ENCODE data around the gene ATP2B3.

Gene ATP2B3

DNA sequence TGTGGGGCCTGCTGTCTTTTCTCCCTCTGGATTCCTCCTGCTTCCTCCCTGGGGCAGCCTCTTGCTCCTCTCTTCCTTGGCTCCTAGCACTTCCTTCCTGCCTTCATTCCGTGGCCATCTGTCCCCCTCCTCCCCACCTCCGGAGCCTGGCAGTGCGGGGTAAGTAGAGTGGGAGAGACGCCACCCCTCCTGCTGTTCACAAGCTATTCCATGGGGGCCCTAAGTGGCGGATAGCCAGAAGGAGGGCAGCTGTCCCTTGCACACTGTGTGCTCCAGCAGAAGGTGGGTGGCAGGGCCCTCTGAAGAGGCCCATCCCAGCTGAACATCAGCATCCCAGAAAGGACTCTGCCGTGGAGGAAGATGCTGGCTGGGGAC, 54.1 kb downstream of the ATP2B3 start:
- no peak for DNase-seq (ENCODE audit: low read depth)

DNA sequence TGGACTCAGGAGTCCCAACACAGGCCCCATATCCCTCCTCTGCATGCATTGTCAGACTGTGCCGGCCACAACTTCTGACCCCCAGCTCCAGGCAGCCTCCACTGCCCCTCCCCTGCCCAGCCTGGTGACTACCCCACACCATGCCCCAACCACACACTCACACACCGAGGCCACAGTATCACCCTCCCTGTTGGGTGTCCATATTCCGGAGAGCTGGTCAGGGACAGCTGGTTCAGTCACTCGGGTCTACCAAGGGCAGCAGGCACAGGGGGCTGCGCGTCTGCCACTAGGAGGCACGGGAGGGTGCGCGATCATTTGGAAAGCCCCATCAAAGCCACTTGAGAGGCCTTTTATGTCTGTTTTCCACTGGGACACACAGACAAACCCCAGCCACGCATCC, 55.2 kb downstream of the ATP2B3 start:
- no peak for DNase-seq (ENCODE audit: low read depth)

DNA sequence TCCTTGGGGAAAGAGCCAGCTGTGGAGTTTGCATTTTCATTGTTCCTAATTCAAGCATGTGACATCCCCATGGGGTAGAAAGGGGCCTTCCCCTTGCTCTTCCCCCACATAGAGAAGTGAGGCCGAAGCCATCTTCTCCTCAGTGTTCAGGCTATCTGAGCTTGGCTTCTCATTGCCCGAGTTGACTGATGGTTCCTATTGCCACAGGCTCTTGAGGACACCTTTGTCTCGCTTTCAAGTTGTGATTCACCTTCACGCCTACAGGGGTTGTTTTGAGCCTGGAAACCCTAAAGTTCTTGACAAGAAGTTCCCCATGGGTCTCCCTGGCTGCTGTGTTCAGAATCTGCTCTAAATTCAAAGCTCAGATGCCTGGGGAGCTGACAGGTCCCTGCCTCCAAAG, 56.5 kb downstream of the ATP2B3 start:
- no peak for DNase-seq (ENCODE audit: low read depth)

DNA sequence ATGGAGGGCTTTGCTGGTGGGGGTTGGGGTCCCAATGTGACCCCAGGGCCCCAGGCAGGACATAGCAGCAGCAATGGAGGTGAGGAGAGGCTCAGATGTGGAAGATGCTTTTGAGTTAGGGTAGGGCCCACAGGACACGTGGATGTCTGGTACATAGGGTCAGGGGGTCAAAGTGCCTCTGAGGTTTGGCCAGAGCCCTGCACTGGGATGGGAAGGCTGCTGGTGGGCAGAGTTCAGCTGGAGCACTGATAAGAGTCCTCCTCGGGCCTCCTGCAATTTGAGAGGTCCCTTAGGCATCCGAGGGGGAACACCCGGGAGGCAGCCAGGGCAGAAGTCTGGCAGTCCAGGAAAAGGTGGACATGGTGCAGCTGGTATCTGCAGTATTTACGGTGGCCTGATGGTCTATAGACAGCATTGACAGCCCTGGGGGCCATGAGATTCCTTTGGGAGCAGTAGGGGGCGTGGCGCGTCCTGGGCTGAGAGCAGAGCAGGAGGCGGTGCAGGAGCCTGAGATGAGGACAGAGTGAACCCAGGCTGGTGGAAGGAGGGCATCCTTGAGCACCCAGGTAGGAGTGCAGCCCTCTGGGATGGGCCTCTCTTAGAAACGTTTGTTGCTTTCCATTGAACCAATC, 58.9 kb downstream of the ATP2B3 start:
- no peak for DNase-seq (ENCODE audit: low read depth)

DNA sequence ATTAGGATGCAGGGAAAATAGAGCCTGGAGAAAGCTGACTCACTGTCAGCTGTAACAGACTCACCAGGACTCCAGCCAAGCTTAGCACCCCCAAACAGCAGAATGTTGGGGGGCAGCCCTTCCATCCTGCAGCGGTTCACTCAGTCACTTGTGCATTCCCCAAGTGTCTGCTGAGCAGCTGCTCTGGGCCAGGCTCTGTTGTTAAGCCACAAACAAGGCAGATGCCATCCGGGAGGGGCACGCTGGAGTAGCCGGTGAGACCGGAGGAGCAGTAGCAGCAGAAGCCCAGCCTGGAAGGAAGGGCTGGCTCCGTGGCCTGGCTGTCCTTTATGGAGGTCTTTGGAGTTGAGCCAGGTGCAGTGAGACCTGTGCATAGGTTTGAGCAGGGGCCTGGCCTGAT, 59.5 kb downstream of the ATP2B3 start:
- no peak for DNase-seq (ENCODE audit: low read depth)

DNA sequence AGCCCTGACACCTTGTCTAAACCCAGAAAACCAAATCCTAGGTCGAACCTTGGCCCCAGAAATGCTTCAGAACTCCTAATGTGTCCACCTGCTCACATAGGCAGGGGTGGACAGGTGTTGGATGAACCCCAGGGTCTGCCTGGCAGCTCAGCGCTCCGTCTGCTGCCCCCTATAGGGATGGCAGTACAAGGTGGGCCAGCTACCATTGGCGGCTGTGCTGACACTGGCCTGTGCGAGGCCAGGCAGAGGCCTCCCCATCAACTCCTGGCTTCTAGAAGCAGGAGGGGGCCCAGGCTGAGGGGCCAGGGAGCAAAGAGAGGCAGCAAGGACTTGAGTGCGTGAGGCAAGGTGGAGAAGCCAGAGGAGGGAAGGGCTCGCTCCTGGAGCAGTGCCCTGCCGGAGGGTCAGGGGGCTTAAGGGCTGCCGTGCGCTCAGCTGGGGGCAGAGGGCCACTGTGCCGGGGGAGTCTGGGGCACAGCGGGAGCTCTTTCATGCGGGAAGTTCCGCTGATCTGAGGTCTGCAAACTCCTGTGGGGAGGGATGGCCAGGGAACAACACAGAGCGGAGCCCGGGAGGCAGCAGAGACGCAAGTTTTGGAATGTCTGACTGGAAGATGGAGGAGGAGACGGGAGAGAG, 60.9 kb downstream of the ATP2B3 start:
- DNase-seq (ENCODE audit: low read depth): no peak

DNA sequence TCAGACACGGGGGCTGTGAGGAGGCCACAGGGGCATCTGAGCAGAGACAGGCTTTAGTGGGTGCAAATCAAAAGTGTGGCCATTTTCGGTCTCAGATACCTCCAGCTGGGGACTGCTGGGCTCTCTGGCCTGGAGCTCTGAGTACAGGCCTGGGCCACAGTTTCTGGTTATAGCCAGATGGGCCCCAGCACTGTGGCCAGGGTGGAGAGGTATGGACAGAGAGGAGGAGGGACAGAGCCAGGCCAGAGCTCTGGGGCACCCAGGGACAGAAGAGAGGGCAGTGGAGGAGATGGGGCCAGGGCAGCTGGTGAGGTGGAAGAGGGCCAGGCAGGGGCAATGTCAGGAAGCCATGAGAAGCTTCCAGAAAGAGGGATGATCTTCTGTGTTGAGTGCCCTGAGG, 61.4 kb downstream of the ATP2B3 start:
- DNase-seq (ENCODE audit: low read depth): no peak

DNA sequence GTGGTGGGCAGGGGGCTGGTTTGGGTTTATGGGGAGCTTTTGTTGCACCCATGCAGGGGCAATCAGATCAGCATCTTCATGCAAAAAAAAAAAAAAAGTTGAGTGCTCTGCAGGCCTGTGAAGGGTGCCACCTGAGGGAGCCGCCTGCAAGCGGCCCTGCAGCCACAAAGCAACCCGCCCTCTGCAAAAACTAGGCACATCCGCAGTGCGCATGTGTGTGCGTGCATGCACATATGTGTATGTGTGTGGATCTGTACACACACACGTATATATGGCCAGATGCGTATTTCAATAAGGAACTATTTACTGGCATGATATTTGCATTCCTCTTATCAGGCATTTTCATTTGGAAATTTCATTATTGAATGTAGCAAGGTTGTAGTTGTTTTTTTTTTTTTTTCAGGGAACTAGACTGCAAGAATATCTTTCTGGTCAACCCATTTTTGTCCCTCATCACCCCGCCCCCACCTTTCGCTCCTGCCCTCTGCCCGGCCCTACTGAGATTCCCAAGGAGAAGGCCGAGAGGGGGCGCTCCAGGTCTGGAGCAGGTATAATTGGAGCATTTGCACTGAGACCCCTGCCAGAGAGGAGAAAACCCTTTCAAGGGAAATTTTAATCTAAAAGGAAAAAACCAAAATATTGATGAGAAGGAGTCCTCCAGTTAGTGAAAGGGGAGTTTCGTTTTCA, 63.4 kb downstream of the ATP2B3 start:
- no peak for DNase-seq (ENCODE audit: low read depth)

DNA sequence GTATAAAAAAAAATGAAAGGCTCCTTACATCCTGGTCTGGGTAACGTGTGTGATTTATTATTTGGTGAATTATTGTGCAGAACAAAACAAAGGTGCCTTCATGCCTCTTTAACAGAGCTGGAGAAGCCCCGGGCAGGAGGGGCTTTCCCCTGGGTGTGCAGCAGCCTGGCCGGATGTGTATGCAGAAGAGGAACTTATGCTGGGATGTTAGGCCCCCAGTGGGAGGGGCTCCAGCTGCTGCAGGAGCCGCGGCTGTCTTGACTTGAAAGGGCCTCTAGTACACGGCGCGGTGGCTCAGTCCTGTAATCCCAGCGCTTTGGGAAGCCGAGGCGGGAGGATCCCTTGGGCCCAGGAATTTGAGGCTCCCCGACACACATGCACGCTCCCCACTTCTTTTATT, 65.5 kb downstream of the ATP2B3 start:
- no peak for DNase-seq (ENCODE audit: low read depth)

DNA sequence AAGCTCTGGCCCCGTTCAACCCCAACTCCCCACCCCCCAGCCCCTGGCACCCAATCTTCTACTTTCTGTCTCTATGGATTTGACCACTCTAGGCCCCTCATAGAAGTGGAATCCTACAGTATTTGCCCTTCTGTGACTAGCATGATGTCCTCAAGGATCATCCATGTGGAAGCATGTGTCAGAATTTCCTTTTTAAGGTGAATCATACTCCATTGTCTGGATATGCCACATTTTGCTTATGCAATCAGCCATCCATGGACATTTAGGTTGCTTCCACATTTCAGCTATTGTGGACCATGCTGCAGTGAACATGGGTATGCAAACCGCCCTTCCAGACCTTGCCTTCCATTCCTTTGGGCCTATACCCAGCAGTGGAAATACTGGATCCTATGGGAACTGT, 66.0 kb downstream of the ATP2B3 start:
- no peak for DNase-seq (ENCODE audit: low read depth)

DNA sequence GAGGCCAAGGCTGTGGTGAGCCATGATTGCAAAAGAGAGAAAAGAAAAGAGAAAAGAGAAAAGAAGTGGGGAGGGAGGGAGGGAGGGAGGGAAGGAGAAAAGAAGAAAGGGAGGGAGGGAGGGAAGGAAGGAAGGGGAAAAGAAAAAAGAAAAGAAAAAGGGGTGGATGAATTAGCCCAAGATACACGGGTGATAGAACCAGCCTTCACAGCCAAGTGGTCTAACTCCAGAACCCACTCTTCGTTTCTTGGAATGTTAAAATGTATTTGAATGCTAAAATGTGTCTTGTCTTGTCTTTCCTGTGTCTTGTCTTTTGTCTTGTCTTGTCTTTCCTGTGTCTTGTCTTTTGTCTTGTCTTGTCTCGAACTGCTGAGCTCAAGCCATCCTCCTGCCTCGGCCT, 68.4 kb downstream of the ATP2B3 start:
- no peak for DNase-seq (ENCODE audit: low read depth)

DNA sequence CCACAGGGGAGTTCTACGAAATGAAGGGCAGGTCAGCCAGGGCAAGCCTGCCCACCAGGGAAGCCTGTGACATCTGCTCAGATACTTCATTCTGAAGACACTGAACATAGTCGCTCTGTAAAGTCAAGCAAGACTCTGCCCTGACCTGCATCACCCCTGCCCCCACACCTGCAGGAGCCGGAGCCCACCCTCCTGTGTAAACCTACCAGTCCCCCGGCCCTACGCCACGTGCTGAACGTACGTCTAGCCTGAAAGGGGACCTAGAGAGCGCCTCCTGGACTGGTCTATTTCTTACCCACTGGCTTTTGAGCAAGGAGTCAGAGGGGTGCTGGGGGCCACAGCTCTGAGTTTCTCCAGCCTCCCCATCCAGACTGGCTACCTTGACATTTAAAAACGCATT, 69.9 kb downstream of the ATP2B3 start:
- no peak for DNase-seq (ENCODE audit: low read depth)

DNA sequence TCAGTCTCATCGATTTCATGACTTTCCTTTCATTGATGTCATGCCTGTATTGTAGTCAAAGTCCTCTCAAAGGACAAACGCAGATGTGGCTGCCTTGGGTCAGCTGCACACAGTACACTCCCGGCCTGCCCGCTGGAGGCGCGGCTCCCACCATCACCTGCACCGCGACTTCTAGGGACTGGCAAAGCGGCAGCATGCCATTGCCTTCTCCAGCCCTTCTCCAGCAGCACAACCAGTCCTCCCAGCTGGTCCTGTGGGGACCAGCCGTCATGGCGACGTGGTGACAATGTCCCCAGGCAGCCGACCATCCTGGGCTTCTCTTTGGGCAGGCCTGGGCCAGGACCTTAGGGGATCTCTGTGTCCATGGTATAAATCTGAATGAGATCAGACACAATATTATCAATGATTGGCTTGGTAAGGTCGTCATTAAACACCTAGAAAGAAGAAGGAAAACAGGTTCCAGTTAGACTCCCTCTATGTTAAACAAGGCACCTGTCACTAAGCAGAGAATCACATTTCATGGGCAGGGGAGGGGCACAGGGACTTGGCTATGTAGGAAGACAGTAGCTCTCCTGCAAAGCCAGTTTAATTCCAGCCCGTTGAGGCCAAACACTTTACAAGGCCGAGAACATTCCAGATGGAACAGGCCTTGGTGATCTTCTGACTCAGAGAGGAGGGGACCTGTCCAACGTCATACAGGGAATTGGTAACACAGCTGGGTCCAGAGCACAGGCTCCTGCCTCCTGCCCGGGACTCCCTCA, 70.8 kb downstream of the ATP2B3 start:
- DNase-seq (ENCODE audit: low read depth): no peak

DNA sequence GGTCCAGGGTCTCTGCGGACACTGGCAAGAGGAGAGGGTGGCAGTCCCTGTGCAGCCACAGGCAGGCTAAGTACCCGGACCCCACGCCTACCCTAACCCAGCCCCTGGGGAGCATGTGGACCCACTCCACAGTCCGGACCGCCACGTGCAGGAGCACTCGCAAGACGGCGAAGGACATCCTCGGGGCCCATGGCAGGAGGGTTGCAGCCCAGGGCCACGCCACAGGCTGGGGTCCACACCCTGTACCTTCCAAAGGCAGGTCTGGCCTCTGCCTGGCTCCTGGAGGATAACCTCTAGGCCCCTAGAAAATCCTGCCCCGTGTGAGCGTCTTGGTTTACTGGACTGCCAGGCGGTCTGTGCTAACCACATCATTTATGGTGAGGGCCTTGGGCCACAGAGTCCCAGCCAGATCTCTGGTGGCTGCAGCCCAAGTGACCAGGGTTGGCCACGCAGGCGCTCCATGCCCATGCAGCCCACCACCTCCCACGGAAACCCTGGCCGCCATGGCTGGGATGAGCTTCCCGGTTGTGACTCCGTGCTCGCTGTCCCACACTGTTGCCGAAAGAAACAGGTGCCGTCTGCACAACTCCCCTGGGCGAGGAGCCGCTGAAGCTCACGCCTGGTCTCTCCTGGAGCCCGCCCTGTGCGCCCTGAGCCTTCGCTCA, 71.5 kb downstream of the ATP2B3 start:
- no peak for DNase-seq (ENCODE audit: low read depth)

DNA sequence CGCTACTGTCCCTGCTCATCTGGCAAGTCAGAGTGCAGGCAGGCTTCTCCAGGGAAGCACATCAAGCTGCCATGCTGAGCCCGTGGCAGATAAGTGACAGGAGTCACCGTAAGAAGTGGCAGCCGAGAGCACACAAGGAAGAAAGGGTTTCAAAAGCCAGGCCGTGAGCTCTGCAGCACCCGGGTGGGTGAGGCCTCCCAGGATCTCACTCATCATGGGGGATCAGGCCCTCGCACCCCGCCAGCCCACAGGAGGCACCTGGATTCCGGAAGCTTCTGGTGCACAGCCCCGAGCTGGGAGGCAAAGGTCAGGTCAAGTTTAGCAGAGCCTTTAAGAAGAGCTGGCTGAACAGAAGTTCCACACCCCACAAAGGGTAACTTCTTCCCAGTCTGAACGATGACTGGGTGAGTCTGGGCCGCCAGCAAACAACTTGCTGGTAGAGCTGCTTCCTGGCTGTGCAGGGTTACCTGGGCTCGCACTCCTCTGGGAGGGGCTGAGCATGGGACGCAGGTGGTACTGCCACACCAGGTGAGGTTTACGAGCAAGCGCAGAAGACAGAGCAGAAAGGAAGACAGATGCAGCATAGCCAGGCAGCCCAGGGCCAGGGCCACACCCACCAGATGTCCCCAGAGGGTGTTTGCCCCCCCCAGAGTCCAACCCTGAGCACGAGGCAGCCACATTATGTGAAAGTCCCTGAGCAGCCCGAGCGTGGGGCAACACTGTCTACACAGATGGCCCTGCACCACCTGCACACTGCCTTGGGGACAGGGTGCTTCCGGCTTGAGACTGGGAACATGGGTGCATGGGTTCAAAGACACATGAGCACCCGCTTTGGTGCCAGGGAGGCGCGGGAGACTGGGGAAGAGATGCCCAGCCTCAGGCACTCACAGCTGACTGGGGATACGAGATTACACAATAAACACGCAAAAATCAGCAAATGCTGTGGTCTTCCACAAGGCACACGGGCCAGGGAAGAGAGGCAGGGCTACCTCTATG, 73.8 kb downstream of the ATP2B3 start:
- no peak for DNase-seq (ENCODE audit: low read depth)

DNA sequence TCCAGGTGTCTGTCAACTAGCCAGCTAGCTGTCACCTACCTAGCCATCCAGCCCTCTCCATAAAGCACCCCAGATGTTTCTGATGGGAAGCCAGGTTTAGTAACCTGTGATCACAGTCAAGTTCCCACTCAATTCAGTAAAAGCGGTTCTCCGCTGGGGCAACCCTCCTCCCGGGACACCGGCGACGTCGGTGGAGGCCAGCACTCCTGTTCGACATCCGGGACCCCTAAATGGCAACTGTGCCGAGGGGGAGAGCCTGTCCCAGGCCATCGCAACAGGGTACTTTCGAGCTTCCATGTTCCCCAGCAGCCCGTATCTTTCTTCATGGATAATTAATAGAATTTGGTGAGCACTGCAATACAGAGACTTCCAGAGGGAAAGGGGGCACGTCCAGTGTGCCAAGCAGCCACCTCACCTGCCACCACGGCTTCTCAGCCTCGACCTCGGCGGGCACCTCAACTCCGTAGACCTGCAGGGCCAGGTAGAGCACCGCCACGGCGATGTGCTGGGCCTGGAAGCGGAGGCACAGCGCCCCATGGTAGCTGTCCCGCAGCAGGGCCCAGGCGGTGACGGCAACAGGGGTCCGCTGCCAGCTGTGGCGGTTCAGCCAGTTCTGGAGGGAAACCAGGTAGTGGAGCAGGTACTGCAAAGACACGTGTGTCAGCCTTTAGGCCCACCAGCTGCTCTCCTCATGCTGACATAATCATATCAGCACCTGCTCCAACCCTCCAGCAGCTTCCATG, 74.8 kb downstream of the ATP2B3 start:
- no peak for DNase-seq (ENCODE audit: low read depth)

DNA sequence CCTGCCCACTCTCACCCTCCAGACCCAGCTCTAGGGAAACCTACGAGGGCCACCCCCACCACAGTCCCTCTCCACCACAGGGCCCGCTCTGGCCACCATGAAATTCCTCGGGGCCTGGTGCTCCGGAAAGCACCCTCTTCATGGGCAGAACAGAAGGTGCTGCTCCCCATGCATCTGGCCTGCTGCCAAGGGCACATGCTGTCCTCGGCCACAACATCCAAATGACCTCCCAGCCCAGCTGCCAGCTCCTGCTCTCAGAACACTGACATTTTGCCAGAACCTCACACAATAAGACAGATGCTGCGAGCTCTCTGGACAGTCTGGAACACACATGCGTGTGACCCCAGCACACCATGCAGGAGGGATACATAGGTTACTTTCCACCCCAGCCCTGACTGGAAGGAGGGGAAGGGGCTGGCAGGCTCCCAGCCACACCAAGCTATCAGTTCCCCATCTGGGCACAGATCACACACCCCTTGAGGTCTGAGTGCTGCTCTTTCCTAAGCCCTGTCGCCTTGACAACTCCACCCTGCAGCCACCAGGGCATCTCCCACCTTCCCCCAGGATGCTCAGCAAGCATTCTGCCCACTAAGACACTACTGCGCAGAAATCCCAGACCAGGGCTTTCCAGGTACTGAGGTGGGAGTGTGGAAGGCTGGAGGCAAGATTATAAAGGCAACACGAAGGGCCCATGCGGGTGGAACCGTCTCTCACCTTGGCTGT, 75.7 kb downstream of the ATP2B3 start:
- DNase-seq (ENCODE audit: low read depth): no peak

DNA sequence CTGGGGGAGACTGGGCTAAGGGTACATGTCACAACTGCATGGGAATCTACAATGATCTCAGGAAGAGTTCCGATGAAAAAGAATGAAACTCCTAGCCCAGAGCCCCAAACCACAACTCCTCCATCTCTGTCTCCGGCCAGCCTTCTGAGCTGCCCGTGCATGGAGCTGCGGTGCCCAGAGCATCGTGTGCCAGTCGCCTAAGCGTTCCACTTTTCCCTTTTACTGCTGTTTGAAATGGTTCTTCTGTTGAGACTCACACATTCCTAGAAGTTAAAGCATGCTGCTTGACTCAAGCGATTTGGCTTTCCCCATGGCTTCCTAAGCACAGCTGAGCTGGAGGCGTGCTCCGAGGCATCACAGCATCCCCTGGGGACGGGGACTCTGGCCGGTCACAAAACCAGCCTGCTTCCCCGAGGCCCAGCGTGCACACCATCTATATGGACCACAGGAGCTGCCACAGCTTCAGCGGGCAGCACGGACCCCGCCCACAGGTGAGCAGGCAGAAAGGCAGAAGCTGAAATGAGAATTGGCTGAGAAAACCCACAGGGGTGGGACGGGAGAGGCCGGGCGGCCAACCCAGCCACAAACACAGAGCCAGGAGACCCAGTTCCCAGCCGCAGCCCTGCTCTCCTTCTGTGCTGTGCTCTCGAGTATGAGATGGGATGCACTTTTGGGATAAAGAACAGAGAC, 76.5 kb downstream of the ATP2B3 start:
- no peak for DNase-seq (ENCODE audit: low read depth)

DNA sequence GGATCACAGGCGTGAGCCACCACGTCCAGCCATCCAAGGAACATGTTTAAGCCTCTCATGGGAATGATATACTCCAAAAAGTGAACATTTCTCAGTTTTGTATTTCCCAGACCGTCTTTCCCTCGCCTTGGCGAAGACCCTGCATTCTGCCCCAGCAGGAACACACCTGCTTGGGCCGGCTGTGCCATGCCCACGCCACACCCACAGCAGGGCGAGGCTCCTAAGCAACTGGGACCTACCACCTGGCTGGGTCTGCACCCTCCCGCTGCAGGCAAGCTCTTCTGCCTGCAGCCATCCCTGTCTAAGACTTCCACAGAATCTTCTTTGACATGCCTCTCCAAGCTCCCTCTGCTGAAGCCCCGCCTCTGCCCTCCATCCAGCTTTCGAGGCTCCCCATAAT, 77.9 kb downstream of the ATP2B3 start:
- DNase-seq (ENCODE audit: low read depth): no peak

Measured in EH (cell line).